Prostate gland (tissue), 2 donors: ENCODE data around the gene ANKRD10. TPM values are rescaled to one million over a fixed set of nuclear protein-coding genes. Genes with fewer than 3 reads are reported as not detected.

ENCODE experiments used
- DNase-seq: peaks from one replicate; pipeline ENCODE4 v3.0.0-alpha.2; 2019; ENCODE audit warnings: low spot score
- H3K27ac ChIP-seq, 2 donors: fragments of 200-600 bp; sonication (generic); 2 replicates each; pipeline ENCODE4 v1.5.1; 2017 to 2019
- H3K27me3 ChIP-seq: fragments of 200-600 bp; sonication (generic); replicated peaks from 2 replicates; pipeline ENCODE4 v1.5.1; 2019; ENCODE audit not compliant: insufficient read depth
- H3K36me3 ChIP-seq, 2 donors: fragments of 200-600 bp; sonication (generic); 1 replicate in 1 of 2; 2 replicates in 1 of 2; pipeline versions ENCODE4 v1.5.1 to v1.8.1; 2017 to 2019
- H3K4me1 ChIP-seq: fragments of 200-600 bp; sonication (generic); replicated peaks from 2 replicates; pipeline ENCODE4 v1.5.1; 2019
- H3K4me3 ChIP-seq, 2 donors: fragments of 200-600 bp; sonication (generic); 2 replicates each; pipeline ENCODE4 v1.5.1; 2017 to 2019
- H3K9me3 ChIP-seq: fragments of 200-600 bp; sonication (generic); 2 replicates; pipeline ENCODE4 v1.5.1; 2017
- POLR2A ChIP-seq: fragments of 450-650 bp; IDR thresholded peaks from one replicate; pipeline ENCODE4 v1.6.1; 2016; ENCODE audit warnings: antibody characterized with exemption, mild to moderate bottlenecking
- POLR2AphosphoS5 ChIP-seq: sonication (generic); formaldehyde crosslinking; IDR thresholded peaks from one replicate; pipeline ENCODE4 v1.6.1; 2017; ENCODE audit warnings: antibody characterized with exemption
- WGBS: methylation state at CpG from one replicate; pipeline ENCODE4 v1.1.5; 2018; 5-methylcytosine and 5-hydroxymethylcytosine counted together
- intact Hi-C: fragments of 100-400 bp; cut with DNase I; formaldehyde crosslinking; loops from one replicate; pipeline ENCODE4 v1.14.2; 2022
- total RNA-seq, 2 donors: library from RNA; depleted of rRNA; stranded (reverse); fragments of >200 nt; gene quantifications; one replicate each; pipeline ENCODE4 v1.1.0, GENCODE V29; 2016
- TF ChIP-seq, protein P1 (sequence below), 4 experiments: fragments of 200-600 bp in 2 of 4; fragments of 450-650 bp in 2 of 4; sonication (generic) in 2 of 4; IDR thresholded peaks; 1 replicate in 3 of 4; 2 replicates in 1 of 4; pipeline ENCODE4 v1.5.1; 2016 to 2019; ENCODE audit warnings: antibody characterized with exemption in 4 of 4, mild to moderate bottlenecking in 2 of 4, moderate library complexity in 2 of 4

Gene ANKRD10
- total RNA-seq, 2 donors from 2014 or later: 99.9 to 155 TPM

- Histone ChIP-seq H3K27me3 (no peaks in the 10 kb centered on the region), H3K4me1 (peaks cover 27% of the 10 kb centered on the region), H3K27ac (no peak overlapping the region), H3K4me3 (no peak overlapping the region), H3K9me3 (no peaks in the 10 kb centered on the region), H3K36me3 (no peaks in the 10 kb centered on the region)
- 78% methylated on average over 7 of the region's 7 CpGs for WGBS
- intact Hi-C loops: no loop called here
- no peak for TF ChIP-seq POLR2AphosphoS5
- TF ChIP-seq POLR2A: no peak
- TF ChIP-seq, protein P1, sequence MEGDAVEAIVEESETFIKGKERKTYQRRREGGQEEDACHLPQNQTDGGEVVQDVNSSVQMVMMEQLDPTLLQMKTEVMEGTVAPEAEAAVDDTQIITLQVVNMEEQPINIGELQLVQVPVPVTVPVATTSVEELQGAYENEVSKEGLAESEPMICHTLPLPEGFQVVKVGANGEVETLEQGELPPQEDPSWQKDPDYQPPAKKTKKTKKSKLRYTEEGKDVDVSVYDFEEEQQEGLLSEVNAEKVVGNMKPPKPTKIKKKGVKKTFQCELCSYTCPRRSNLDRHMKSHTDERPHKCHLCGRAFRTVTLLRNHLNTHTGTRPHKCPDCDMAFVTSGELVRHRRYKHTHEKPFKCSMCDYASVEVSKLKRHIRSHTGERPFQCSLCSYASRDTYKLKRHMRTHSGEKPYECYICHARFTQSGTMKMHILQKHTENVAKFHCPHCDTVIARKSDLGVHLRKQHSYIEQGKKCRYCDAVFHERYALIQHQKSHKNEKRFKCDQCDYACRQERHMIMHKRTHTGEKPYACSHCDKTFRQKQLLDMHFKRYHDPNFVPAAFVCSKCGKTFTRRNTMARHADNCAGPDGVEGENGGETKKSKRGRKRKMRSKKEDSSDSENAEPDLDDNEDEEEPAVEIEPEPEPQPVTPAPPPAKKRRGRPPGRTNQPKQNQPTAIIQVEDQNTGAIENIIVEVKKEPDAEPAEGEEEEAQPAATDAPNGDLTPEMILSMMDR (IDR thresholded peaks at IDR 0.05): no peak
- no peak for DNase-seq
Measured at GRCh38 chr13:110904748-110905147, 10.1 kb downstream of the ANKRD10 start.

DNA sequence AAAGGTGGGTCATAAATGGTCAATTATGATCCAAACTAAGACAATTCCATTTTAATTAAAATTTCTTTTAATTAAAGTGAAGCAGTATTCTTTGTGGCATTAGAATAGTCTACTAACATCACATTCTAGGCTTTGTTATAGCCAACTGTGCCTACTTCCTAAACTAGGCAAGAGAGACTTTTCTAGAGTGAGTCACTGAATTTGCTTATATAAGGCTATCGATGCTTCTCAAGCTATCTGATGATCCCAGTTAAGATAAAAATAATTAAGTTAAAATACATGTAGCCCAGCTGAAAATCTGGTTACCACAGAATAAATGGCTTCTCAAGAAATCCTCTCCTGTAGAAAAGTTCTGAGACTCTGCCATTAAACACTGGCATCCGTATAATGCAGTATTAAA is 12.5 kb downstream of the ANKRD10 start:
- no peak overlapping the region for H3K4me3 ChIP-seq
- TF ChIP-seq POLR2AphosphoS5 (no peak), POLR2A (no peak)
- TF ChIP-seq, protein P1 (IDR thresholded peaks at IDR 0.05): no peak
- intact Hi-C loops: no loop called here
- H3K4me1 ChIP-seq: peaks cover 6% of the 10 kb centered on the region
- 70% methylated on average over 2 of the region's 2 CpGs for WGBS
- no peak overlapping the region for H3K27ac ChIP-seq
- H3K36me3 ChIP-seq: no peaks in the 10 kb centered on the region
- no peaks in the 10 kb centered on the region for H3K27me3 ChIP-seq
- no peak for DNase-seq
- H3K9me3 ChIP-seq: no peaks in the 10 kb centered on the region

GRCh38 chr13:110897521-110897920 is 17.3 kb downstream of the ANKRD10 start:
- intact Hi-C loops: no loop called here
- Histone ChIP-seq H3K36me3 (no peaks in the 10 kb centered on the region), H3K4me1 (no peaks in the 10 kb centered on the region), H3K27me3 (no peaks in the 10 kb centered on the region), H3K27ac (no peak overlapping the region), H3K4me3 (no peak overlapping the region), H3K9me3 (no peaks in the 10 kb centered on the region)
- DNase-seq: no peak
- 88% methylated on average over 6 of the region's 6 CpGs for whole genome bisulfite sequencing
- no peak for TF ChIP-seq POLR2A
- no peak for TF ChIP-seq POLR2AphosphoS5
- TF ChIP-seq, protein P1 (IDR thresholded peaks at IDR 0.05): no peak

DNA sequence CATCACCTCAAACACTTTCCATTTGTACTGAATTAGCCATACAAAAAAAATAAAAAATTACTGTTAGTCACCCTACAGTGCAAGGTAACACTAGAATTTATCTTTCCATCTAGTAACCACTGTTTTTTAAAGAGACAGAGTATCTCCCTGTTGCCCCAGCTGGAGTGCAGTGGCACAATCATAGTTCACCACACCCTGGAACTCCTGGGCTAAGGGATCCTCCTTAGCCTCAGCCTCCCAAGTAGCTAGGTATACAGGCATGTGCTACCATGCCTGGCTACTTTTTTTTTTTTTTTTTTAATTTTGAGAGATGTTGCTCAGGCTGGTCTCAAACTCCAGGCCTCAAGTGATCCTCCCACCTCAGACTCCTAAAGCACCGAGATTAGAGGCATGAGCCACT is 17.9 kb downstream of the ANKRD10 start:
- Histone ChIP-seq H3K4me1 (no peaks in the 10 kb centered on the region), H3K4me3 (no peak overlapping the region), H3K27ac (no peak overlapping the region), H3K9me3 (no peaks in the 10 kb centered on the region), H3K27me3 (no peaks in the 10 kb centered on the region), H3K36me3 (no peaks in the 10 kb centered on the region)
- no peak for DNase-seq
- WGBS: 96% methylated on average over 1 of the region's 1 CpG
- intact Hi-C loops: no loop called here
- TF ChIP-seq, protein P1 (IDR thresholded peaks at IDR 0.05): no peak
- no peak for TF ChIP-seq POLR2AphosphoS5
- TF ChIP-seq POLR2A: no peak

DNA sequence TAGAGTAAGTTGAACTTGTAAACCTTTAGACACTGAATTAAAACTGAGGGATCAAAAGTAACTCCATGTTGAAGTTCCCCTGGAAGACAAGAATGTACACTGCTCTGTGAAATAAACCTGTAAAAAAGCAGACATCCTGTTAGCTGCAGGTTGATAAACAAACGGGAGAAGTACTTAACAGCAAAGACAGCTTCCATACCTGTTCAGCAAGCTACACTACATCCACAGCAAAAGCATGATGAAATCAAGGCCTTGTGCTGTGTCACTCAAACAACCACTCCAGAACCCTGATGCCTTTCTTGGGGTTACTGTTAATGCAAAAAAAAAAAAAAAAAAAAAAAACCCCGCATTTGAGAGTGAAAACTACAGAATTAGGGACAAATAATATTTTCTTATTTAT is 20.8 kb downstream of the ANKRD10 start:
- H3K9me3 ChIP-seq: no peaks in the 10 kb centered on the region
- H3K4me1 ChIP-seq: no peaks in the 10 kb centered on the region
- DNase-seq: peak; percentile 70
- 66% methylated on average over 2 of the region's 2 CpGs for WGBS
- TF ChIP-seq, protein P1 (IDR thresholded peaks at IDR 0.05): no peak
- TF ChIP-seq POLR2AphosphoS5: peak; percentile 81
- no peaks in the 10 kb centered on the region for H3K36me3 ChIP-seq
- intact Hi-C loops: no loop called here
- H3K27me3 ChIP-seq: no peaks in the 10 kb centered on the region
- H3K27ac ChIP-seq: peak overlapping the region; percentile 55 to 58
- H3K4me3 ChIP-seq: no peak overlapping the region
